IPS DF 19.7 (cell line): Measurements from ENCODE around the gene TMEM256.

ENCODE experiments used
- DNase-seq: peaks from one replicate; pipeline ENCODE4 v3.0.0-alpha.2; 2013; ENCODE audit warnings: low read depth, low spot score

The TMEM256 gene

GRCh38 chr17:7429722-7430121, 25.8 kb upstream of the TMEM256 start:
- no peak for DNase-seq

- no peak for DNase-seq
Observed at GRCh38 chr17:7428557-7428956, 24.7 kb upstream of the TMEM256 start, which contains the start of gene SPEM3. Gene SPEM3 (plus strand): TSS chr17:7428857. CDS start chr17:7428903, 46 bp downstream.

- DNase-seq, result no peak
Observed at GRCh38 chr17:7427549-7427948, 23.7 kb upstream of the TMEM256 start.

- DNase-seq, result no peak
Observed at GRCh38 chr17:7426896-7427489, 23.1 kb upstream of the TMEM256 start.

- DNase-seq, result no peak
Observed at GRCh38 chr17:7426203-7426863, 22.4 kb upstream of the TMEM256 start.

- DNase-seq, result no peak
Observed at GRCh38 chr17:7425756-7426155, 21.9 kb upstream of the TMEM256 start.

- no peak for DNase-seq
Observed at GRCh38 chr17:7425316-7425715, 21.4 kb upstream of the TMEM256 start, which contains the start of gene SPEM2. Gene SPEM2 (plus strand): TSS chr17:7425616. CDS start chr17:7425689, 73 bp downstream.

- DNase-seq, result no peak
Observed at GRCh38 chr17:7423679-7424078, 19.8 kb upstream of the TMEM256 start.

- DNase-seq, result no peak
Observed at GRCh38 chr17:7421186-7421585, 17.3 kb upstream of the TMEM256 start.

- no peak for DNase-seq
Observed at GRCh38 chr17:7419819-7420610, 16.1 kb upstream of the TMEM256 start, which contains the start of gene SPEM1. Gene SPEM1 (plus strand): TSS chr17:7420324. CDS start chr17:7420385, 61 bp downstream.

GRCh38 chr17:7418472-7419152, 14.7 kb upstream of the TMEM256 start:
- no peak for DNase-seq

GRCh38 chr17:7417056-7417655, 13.3 kb upstream of the TMEM256 start:
- DNase-seq, result no peak

GRCh38 chr17:7416323-7416722, 12.4 kb upstream of the TMEM256 start:
- no peak for DNase-seq

- DNase-seq, result no peak
Observed at GRCh38 chr17:7415784-7416183, 11.9 kb upstream of the TMEM256 start.

- no peak for DNase-seq
Observed at GRCh38 chr17:7414837-7415236, 10.9 kb upstream of the TMEM256 start.

GRCh38 chr17:7413346-7413985, 9.6 kb upstream of the TMEM256 start:
- no peak for DNase-seq

GRCh38 chr17:7411427-7411750, 7.5 kb upstream of the TMEM256 start:
- DNase-seq, result no peak

- no peak for DNase-seq
Observed at GRCh38 chr17:7410634-7411426, 6.9 kb upstream of the TMEM256 start.

- no peak for DNase-seq
Observed at GRCh38 chr17:7409716-7410115, 5.8 kb upstream of the TMEM256 start.

GRCh38 chr17:7408863-7409262, 5.0 kb upstream of the TMEM256 start:
- DNase-seq, result no peak
